SK-N-SH (cell line): ENCODE data around the gene NTMT2. TPM values are rescaled to one million over a fixed set of nuclear protein-coding genes. Genes with fewer than 3 reads are reported as not detected.

ENCODE experiments used
- CTCF ChIA-PET: fragments of 300-600, 350-600 bp; formaldehyde crosslinking; extraction: SDS; loops from one replicate; lab custom pipeline; 2021; lab: Yijun Ruan, JAX
- POLR2A ChIA-PET: fragments of 350-600 bp; sonication (Branson Sonifier 250); formaldehyde crosslinking; extraction: SDS; loops from one replicate; lab custom pipeline; 2020; ENCODE audit warnings: antibody characterized with exemption, inconsistent platforms; lab: Yijun Ruan, JAX
- DNase-seq: peaks from one replicate; pipeline ENCODE4 v3.0.0; 2012
- H2AFZ ChIP-seq: fragments of 200-600 bp; sonication (generic); 2 replicates; pipeline ENCODE4 v1.8.1; 2016; ENCODE audit warnings: antibody characterized with exemption, mild to moderate bottlenecking, low read depth
- H3F3A ChIP-seq: fragments of 200-600 bp; sonication (generic); replicated peaks from 2 replicates; pipeline ENCODE3; 2016; ENCODE audit warnings: antibody characterized with exemption, mild to moderate bottlenecking; ENCODE audit not compliant: insufficient read depth
- H3K27ac ChIP-seq, 2 experiments: fragments of 200-500 bp in 1 of 2; fragments of 200-600 bp in 1 of 2; sonication (Bioruptor generic) in 1 of 2; sonication (generic), shearing (Covaris generic) in 1 of 2; 2 replicates each; pipeline versions ENCODE4 v1.5.1 to v1.6.1; 2014 to 2016; ENCODE audit warnings: low read depth in 2 of 2, inconsistent platforms in 1 of 2, low read length in 1 of 2, mild to moderate bottlenecking in 1 of 2, mixed read lengths in 1 of 2
- H3K27me3 ChIP-seq: fragments of 200-600 bp; sonication (generic), shearing (Covaris generic); 2 replicates; pipeline ENCODE4 v1.6.1; 2016; ENCODE audit warnings: mixed run types; ENCODE audit not compliant: insufficient read depth
- H3K36me3 ChIP-seq, 2 experiments: fragments of 200-500 bp in 1 of 2; fragments of 200-600 bp in 1 of 2; sonication (Bioruptor generic) in 1 of 2; sonication (generic) in 1 of 2; replicated peaks in 1 of 2; 2 replicates each; pipeline versions ENCODE3 to v1.5.1; 2014 to 2016; ENCODE audit warnings: low read length in 1 of 2, mild to moderate bottlenecking in 1 of 2; ENCODE audit not compliant: insufficient read depth in 2 of 2, control insufficient read depth in 1 of 2
- H3K4me1 ChIP-seq, 2 experiments: fragments of 200-500 bp in 1 of 2; fragments of 200-600 bp in 1 of 2; sonication (Bioruptor generic) in 1 of 2; sonication (generic), shearing (Covaris generic) in 1 of 2; 2 replicates each; pipeline versions ENCODE4 v1.5.1 to v1.6.1; 2014 to 2016; ENCODE audit warnings: low read depth in 1 of 2, low read length in 1 of 2, mixed run types in 1 of 2; ENCODE audit not compliant: insufficient read depth in 2 of 2, control insufficient read depth in 1 of 2
- H3K4me2 ChIP-seq: fragments of 200-600 bp; sonication (generic), shearing (Covaris generic); 2 replicates; pipeline ENCODE4 v1.6.1; 2017; ENCODE audit warnings: mixed run types
- H3K4me3 ChIP-seq, 2 experiments: fragments of 200-500 bp in 1 of 2; fragments of 200-600 bp in 1 of 2; sonication (Bioruptor generic) in 1 of 2; sonication (generic), shearing (Covaris generic) in 1 of 2; 2 replicates each; pipeline versions ENCODE4 v1.5.1 to v1.8.1; 2014 to 2016; ENCODE audit warnings: low read depth in 2 of 2, inconsistent platforms in 1 of 2, low read length in 1 of 2, mild to moderate bottlenecking in 1 of 2, mixed read lengths in 1 of 2, moderate library complexity in 1 of 2
- H3K79me2 ChIP-seq: fragments of 200-600 bp; sonication (generic); 2 replicates; pipeline ENCODE4 v1.8.1; 2017; ENCODE audit warnings: mild to moderate bottlenecking; ENCODE audit not compliant: insufficient read depth
- H3K9ac ChIP-seq: fragments of 200-600 bp; sonication (generic); 2 replicates; pipeline ENCODE4 v1.6.1; 2017; ENCODE audit warnings: mixed run types
- H3K9me2 ChIP-seq: fragments of 200-600 bp; sonication (generic); 2 replicates; pipeline ENCODE4 v1.6.1; 2017; ENCODE audit warnings: mixed run types
- H3K9me3 ChIP-seq: fragments of 200-600 bp; sonication (generic); 2 replicates; pipeline ENCODE4 v1.6.1; 2017; ENCODE audit warnings: mixed run types, mild to moderate bottlenecking, moderate library complexity
- H4K20me1 ChIP-seq: fragments of 200-600 bp; sonication (generic); 2 replicates; pipeline ENCODE4 v1.6.1; 2017; ENCODE audit warnings: mild to moderate bottlenecking, mixed run types; ENCODE audit not compliant: insufficient read depth
- CHD2 ChIP-seq: fragments of 150-350 bp; IDR thresholded peaks from 2 replicates; pipeline ENCODE4 v1.6.1; 2018; ENCODE audit warnings: low read length; ENCODE audit not compliant: partially characterized antibody
- CTCF ChIP-seq: fragments of 200-600 bp; sonication (generic); IDR thresholded peaks from 2 replicates; pipeline ENCODE4 v1.6.1; 2017; ENCODE audit warnings: antibody characterized with exemption, mild to moderate bottlenecking, moderate library complexity
- EP300 ChIP-seq, 2 experiments: IDR thresholded peaks; 2 replicates each; pipeline versions ENCODE4 v1.4.0 to v1.6.1; 2012; ENCODE audit warnings: borderline replicate concordance in 1 of 2, low read depth in 1 of 2, low read length in 1 of 2
- EZH2phosphoT487 ChIP-seq: fragments of 200-600 bp; sonication (generic); IDR thresholded peaks from 2 replicates; pipeline ENCODE4 v1.6.1; 2017; ENCODE audit warnings: low read depth, mixed run types, mild to moderate bottlenecking, antibody characterized with exemption, moderate library complexity, borderline replicate concordance
- FOXM1 ChIP-seq: IDR thresholded peaks from 2 replicates; pipeline ENCODE4 v1.4.0; 2012; ENCODE audit warnings: low read depth, mild to moderate bottlenecking
- GABPA ChIP-seq: IDR thresholded peaks from 2 replicates; pipeline ENCODE4 v1.4.0; 2012; ENCODE audit warnings: low read depth, mild to moderate bottlenecking
- GATA2 ChIP-seq: sonication (generic); formaldehyde crosslinking; IDR thresholded peaks from 2 replicates; pipeline ENCODE4 v1.5.0; 2020; ENCODE audit warnings: mild to moderate bottlenecking, missing genetic modification reagents
- IRF3 ChIP-seq: fragments of 150-350 bp; IDR thresholded peaks from 2 replicates; pipeline ENCODE4 v1.6.1; 2016; ENCODE audit warnings: mild to moderate bottlenecking, low read depth, low read length
- MAX ChIP-seq: IDR thresholded peaks from 2 replicates; pipeline ENCODE4 v1.4.0; 2012; ENCODE audit warnings: low read depth
- MEF2A ChIP-seq: IDR thresholded peaks from 2 replicates; pipeline ENCODE4 v1.4.0; 2012; ENCODE audit warnings: low read depth, borderline replicate concordance
- MXI1 ChIP-seq: IDR thresholded peaks from 2 replicates; pipeline ENCODE4 v1.6.1; 2012; ENCODE audit warnings: mild to moderate bottlenecking, low read depth, low read length, improper control_type of control experiment
- PBX3 ChIP-seq: IDR thresholded peaks from 2 replicates; pipeline ENCODE4; 2012
- RAD21 ChIP-seq: IDR thresholded peaks from 2 replicates; pipeline ENCODE4 v1.6.1; 2012; ENCODE audit warnings: mild to moderate bottlenecking, low read length
- SIN3A ChIP-seq: IDR thresholded peaks from 2 replicates; pipeline ENCODE4 v1.6.1; 2012; ENCODE audit warnings: low read depth, mild to moderate bottlenecking, low read length, moderate library complexity, borderline replicate concordance
- SMC3 ChIP-seq: IDR thresholded peaks from 2 replicates; pipeline ENCODE4 v1.6.1; 2012; ENCODE audit warnings: low read depth, low read length, improper control_type of control experiment
- TEAD4 ChIP-seq: IDR thresholded peaks from 2 replicates; pipeline ENCODE4 v1.4.0; 2012; ENCODE audit warnings: mild to moderate bottlenecking, borderline replicate concordance; ENCODE audit not compliant: insufficient read depth
- USF2 ChIP-seq: fragments of 150-350 bp; IDR thresholded peaks from 2 replicates; pipeline ENCODE4 v1.6.1; 2017; ENCODE audit warnings: antibody characterized with exemption, low read length, low read depth, borderline replicate concordance
- YY1 ChIP-seq: IDR thresholded peaks from 2 replicates; pipeline ENCODE4 v1.4.0; 2012; ENCODE audit warnings: low read depth, mild to moderate bottlenecking
- WGBS: methylation state at CpG from one replicate; pipeline ENCODE4 v1.1.6; 2017; ENCODE audit warnings: low lambda C conversion rate; 5-methylcytosine and 5-hydroxymethylcytosine counted together
- polyA plus RNA-seq, 3 experiments: library from polyadenylated mRNA; depleted of rRNA; stranded (reverse); fragments of >200 nt; gene quantifications; 2 replicates each; pipeline ENCODE4 v1.2.3, GENCODE V29; 2012

NTMT2 gene
- polyA plus RNA-seq, 1 of the 3 experiments (the other 2 are of a cell fraction): not detected

- H3K79me2 ChIP-seq: no peaks in the 10 kb centered on the region
- 70% methylated on average over 4 of the region's 4 CpGs for WGBS
- POLR2A ChIA-PET: no interaction called here
- no peak overlapping the region for H3K27ac ChIP-seq
- H3K27me3 ChIP-seq: no peaks in the 10 kb centered on the region
- no peak overlapping the region for H3K9ac ChIP-seq
- TF ChIP-seq RAD21: no peak
- no peak for TF ChIP-seq CTCF
- TF ChIP-seq MAX: no peak
- no peak for TF ChIP-seq CHD2
- TF ChIP-seq SMC3: no peak
- TF ChIP-seq GATA2: no peak
- TF ChIP-seq GABPA: no peak
- TF ChIP-seq MEF2A: no peak
- no peak for TF ChIP-seq IRF3
- TF ChIP-seq, all 33 proteins: peak for 0
- Histone ChIP-seq H4K20me1 (no peaks in the 10 kb centered on the region), H3K4me1 (peaks cover 0 to 2% of the 10 kb centered on the region in 2 experiments; a peak in 2 of 4 replicates), H3K4me3 (no peak overlapping the region), H3K36me3 (no peaks in the 10 kb centered on the region), H2AFZ (no peak overlapping the region), H3F3A (no peaks in the 10 kb centered on the region), H3K9me3 (no peaks in the 10 kb centered on the region), H3K9me2 (no peaks in the 10 kb centered on the region), H3K4me2 (no peak overlapping the region)
- no peak for DNase-seq
- CTCF ChIA-PET: no interaction called here
Observed at GRCh38 chr1:170164103-170164763, 18.5 kb downstream of the NTMT2 start.

GRCh38 chr1:170166518-170167180 lies 20.9 kb downstream of the NTMT2 start:
- Histone ChIP-seq H3K79me2 (no peaks in the 10 kb centered on the region), H3K9ac (no peak overlapping the region), H3K27ac (no peak overlapping the region), H2AFZ (0 out of 2 replicates have a peak overlapping the region, but pooled peaks have one; percentile 83), H3K27me3 (no peaks in the 10 kb centered on the region), H3K9me2 (no peaks in the 10 kb centered on the region), H3K4me1 (peaks cover 0 to 2% of the 10 kb centered on the region in 2 experiments; a peak in 2 of 4 replicates), H3K36me3 (no peaks in the 10 kb centered on the region), H4K20me1 (no peaks in the 10 kb centered on the region), H3K9me3 (no peaks in the 10 kb centered on the region), H3K4me2 (no peak overlapping the region), H3F3A (no peaks in the 10 kb centered on the region), H3K4me3 (no peak overlapping the region)
- 82% methylated on average over 7 of the region's 7 CpGs for WGBS
- DNase-seq: no peak
- ChIA-PET POLR2A (no interaction called here), CTCF (no interaction called here)
- no peak for TF ChIP-seq FOXM1
- TF ChIP-seq EP300 (IDR thresholded peaks at IDR 0.05; ENCODE audit: borderline replicate concordance in 1 of 2, low read depth in 1 of 2, low read length in 1 of 2): no peak
- TF ChIP-seq TEAD4: no peak
- no peak for TF ChIP-seq GATA2
- no peak for TF ChIP-seq CTCF
- no peak for TF ChIP-seq EZH2phosphoT487
- TF ChIP-seq USF2: no peak
- no peak for TF ChIP-seq RAD21
- TF ChIP-seq CHD2: no peak
- TF ChIP-seq PBX3: no peak
- TF ChIP-seq MXI1: no peak
- TF ChIP-seq MEF2A: no peak
- TF ChIP-seq YY1: no peak
- no peak for TF ChIP-seq SIN3A
